Activated CD8-positive, alpha-beta memory T cell treated with anti-CD3 and anti-CD28 coated beads, Interleukin-2, amount 50 U/mL, for 1 hour (primary cell): ENCODE measurements around the gene ASRGL1.
"Not testable (repeated sequence)": the region's sequence is repeated elsewhere in the genome, so short reads cannot be mapped to it uniquely, and the experiment has no call there.

Source experiments
- DNase-seq: peaks from one replicate; pipeline ENCODE4 v3.0.0-alpha.2; 2020; ENCODE audit errors: extremely low read depth

ASRGL1 gene

DNA sequence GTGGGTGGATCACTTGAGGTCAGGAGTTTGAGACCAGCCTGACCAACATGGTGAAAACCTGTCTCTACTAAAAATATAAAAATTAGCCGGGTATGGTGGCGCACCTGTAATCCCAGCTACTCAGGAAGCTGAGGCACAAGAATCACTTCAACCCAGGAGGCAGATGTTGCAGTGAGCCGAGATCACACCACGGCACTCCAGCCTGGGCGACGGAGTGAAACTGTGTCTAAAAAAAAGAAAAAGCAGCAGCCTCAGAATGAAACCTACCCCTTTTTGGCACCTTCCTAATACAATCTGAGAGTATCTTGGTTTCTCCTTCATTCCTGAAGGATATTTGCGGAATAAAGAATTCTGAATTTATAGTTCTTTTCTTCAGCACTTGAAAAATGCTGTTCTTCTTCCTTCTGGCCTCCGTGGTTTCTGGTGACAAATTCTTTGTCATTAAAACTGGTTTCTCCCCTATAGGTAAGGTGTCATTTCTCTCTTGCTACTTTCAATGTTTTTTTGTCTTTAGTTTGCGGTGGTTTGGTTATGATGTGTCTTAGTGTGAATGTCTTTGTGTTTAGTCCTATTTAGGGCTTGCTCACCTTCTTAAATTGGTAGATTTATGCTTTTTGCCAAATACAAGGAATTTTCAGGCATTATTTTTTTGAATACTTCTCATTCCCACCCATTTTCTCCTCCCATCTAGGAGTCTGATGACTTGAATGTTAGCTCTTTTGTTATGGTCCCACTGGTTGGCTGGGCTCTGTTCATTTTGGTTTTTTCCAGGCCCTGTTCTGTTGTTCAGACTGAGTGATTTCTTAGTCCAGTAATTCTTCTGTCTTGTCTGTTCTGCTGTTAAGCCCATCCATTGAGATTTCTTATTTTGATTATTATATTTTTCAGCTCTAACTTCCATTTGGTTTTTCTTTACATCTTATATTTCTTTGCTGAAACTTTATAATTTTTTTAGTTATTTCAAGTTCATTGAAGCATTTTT, 15.4 kb downstream of the ASRGL1 start:
- no peak for DNase-seq

DNA sequence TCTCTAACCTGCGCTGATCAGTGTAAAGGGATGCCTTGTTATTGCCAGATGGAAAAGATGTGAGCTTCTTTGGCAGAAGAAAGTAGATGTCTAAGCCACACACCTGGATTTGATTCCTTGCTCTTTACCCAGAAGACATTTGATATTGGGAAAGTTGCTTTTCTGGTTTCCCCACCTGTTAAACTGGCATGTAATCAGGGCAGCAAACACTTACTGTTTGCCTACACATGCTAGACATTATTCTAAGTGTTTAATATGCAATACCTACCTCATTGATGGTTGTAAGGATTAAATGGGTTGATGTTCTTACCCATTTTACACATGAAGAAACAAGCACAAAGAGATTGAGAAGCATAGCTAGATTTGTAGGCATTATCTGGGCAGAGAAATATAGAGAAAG, 16.6 kb downstream of the ASRGL1 start:
- no peak for DNase-seq

DNA sequence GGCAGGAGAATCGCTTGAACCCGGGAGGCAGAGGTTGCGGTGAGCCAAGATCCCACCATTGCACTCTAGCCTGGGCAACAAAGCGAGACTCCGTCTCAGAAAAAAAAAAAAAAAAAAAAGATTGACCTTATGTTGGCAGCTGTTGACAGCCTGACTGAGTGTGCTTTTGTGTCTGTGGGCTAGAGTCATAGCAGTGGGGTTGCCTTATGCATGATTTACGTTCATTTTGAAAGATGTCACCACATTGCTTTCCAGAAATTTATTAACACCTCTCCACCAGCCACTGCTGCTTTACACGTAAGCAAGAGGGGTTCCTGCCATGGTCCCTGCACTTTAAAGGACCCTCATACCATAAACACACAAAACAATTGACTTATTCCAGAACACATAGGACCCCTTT, 21.0 kb downstream of the ASRGL1 start:
- no peak for DNase-seq

DNA sequence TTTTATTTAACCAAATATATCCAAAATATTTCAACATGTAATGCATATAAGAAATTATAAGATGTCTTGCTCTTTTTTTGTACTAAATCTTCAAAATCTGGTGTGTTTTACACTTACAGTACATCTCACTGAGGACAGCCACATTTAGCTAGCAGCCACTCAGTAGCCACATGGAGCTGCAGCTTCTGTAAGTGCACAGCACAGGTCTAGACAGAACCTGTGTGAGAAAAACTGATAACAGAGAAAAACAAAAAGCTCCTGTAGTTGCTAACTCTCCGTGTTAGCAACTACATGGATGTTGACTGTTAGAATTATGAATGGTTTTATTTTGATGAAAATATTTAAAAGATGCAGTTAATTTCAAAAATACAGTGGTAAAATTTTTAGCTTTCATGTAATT, 22.2 kb downstream of the ASRGL1 start:
- DNase-seq: no peak

DNA sequence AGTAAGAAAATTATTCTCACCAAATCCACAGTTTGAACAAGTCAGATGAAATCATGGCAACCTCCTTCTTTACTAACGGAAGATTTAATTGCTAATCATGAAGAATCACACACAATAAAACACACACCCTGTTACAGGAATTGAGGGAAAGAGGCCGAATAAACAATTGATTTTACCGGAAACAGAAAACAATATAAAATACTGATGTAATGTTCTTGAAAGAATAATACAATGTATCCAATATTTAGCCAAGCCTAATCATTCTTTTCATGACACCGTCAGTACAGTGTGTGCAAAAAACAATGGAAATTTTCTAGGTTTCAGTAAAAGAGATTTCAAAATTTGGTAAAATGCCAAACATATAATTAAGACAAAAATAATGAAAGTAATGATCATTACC, 23.4 kb downstream of the ASRGL1 start:
- no peak for DNase-seq

DNA sequence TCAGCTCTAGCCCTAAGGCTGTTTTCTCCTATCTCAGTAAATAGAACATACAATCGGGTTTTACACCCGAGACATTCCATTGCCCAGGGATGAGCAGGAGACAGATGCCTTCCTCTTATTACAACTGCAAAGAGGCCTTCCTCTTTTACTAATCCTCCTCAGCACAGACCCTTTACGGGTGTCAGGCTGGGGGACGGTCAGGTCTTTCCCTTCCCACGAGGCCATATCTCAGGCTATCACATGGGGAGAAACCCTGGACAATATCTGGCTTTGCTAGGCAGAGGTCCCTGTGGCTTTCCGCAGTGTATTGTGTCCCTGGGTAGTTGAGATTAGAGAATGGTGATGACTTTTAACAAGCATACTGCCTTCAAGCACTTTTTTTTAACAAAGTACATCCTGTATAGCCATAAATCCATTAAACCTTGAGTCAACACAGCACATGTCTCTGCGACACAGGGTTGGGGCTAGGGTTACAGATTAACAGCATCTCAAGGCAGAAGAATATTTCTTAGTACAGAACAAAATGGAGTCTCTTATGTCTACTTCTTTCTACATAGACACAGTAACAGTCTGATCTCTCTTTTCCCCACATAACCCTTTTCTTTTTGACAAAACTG, 31.7 kb downstream of the ASRGL1 start:
- DNase-seq: not testable (repeated sequence)

DNA sequence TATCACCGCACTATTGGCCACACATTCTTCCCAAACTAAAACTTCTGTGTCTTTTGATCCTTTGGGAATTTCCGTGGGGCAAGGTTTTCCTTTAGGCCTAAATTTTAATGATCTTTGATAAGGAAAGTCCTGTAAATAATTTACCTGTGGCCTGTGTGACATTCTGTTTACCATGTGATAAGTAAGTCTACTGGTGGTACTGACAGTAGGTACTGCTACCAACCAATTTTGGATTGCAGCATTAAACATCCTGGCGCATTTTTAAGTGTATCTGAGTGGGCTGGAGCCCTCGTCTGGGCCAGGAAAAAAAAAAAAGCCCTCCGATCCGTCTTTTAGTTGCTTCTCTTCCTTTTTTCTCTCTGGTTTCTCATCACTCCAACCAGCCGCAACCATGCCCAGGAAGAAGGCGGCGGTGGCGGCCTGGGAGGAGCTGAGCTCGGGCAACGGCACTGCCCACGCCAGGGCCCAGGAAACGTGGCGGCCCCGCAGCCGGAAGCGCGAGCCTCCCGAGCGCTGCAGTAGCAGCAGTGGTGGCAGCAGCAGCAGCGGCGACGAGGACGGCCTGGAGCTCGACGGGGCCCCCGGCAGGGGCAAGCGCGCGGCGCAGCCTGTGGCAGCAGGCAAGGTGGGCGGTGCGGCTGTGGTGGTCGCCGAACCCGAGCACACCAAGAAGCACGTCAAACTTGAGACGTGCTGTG, 33.6 kb downstream of the ASRGL1 start:
- no peak for DNase-seq

DNA sequence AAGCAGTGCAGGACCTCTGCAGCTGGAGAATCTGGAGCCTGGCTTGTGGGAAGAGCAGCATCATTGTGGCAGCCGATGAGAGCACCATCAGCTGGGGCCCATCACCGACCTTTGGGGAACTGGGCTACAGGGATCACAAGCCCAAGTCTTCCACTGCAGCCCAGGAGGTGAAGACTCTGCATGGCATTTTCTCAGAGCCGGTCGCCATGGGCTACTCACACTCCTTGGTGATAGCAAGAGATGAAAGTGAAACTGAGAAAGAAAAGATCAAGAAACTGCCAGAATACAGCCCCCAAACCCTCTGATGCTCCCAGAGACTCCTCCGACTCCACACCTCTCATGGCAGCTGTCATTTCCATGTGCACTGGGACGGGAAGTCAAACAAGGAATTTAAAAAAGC, 35.6 kb downstream of the ASRGL1 start:
- DNase-seq: no peak

DNA sequence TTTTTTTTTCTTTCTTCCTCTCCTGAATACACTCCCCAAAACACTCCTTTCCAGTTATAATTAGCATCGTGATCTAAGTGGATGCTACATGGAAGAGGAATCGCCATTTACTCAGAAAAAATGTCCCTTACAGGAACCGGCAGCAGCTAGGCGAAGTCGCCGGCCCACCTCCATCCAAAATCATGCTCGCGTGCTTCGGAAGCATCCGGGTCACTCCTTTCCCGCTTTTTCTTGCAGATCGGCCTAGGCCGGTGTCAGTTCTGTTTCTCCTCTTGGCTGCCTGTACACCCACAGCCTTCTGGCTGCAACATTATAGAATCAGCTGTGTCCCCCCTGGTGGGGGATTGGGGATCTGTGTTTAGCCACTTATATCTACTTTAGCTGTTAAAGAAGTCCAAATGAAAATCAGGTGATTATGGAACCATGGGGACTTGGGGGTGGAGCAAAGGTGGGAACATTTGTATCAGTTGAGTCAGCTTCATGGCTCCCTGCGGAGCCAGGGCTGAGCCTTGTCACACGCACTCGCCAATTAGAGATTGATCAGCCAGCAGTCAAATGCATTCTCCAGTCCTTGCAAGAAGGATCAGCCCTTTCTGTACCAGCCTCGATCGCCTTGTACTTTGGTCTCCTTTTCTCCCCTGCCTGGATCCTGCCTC, 36.3 kb downstream of the ASRGL1 start:
- DNase-seq: no peak

DNA sequence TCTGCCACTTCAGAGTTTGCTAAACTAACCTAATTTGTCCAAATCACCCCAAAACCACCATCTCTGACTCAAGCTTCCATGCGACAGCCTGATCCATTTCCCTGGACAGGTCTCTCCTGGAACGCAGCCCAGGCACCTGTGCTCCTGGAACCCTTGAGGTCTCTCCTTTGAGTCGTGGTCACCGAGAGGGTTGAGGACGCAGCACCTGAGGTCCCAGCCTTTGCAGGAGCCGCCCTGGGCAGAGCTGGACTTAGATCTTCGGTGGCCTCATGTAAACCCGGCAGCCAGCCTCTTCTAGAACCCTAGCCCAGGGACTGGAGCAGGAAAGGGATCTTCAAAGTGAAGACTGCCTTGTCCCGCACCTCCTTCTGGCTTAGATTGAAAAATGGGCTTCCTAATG, 37.6 kb downstream of the ASRGL1 start:
- DNase-seq: no peak

DNA sequence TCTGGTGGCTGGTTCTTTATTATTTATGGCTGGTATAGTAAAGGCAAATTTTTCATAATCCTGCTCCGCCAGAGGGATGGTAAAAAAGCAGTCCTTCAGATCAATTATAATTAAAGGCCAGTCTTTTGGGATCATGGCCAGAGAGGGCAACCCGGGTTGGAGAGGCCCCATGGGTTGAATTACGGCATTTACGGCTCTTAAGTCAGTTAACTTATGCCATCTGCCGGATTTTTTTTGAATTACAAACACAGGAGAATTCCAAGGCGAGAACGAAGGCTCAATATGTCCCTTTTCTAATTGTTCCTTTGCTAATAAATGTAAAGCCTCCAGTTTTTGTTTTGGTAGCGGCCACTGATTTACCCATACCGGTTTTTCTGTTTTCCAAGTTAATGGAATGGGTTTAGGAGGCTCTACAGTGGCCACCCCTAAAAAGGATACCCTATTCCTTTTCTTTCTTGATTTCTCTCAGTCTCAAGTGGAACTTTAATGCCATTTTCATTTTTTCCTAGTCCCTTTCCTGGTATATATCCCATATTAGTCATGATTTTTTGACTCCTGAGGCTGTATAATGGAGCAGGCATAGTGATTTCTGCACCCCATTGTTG, 41.3 kb downstream of the ASRGL1 start:
- DNase-seq: not testable (repeated sequence)

DNA sequence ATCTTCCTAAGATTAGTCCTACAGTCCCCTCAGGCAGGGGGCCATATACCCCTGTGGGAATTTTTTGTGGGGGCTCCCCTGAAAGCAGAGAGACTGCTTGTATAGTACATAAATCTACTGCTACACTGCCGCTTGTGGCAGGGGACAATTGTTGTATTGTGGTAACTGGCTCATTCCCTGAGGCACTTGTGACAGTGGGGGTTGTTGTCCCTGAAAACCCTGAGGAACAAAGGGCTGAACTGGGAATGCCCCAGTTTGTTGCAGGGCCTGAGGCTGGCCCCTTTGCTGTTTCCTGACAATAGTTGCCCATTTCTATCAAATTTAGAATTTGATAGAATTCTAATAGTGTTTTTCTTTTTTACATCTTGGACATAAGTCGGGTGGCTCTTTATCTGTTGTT, 42.3 kb downstream of the ASRGL1 start:
- DNase-seq: not testable (repeated sequence)

DNA sequence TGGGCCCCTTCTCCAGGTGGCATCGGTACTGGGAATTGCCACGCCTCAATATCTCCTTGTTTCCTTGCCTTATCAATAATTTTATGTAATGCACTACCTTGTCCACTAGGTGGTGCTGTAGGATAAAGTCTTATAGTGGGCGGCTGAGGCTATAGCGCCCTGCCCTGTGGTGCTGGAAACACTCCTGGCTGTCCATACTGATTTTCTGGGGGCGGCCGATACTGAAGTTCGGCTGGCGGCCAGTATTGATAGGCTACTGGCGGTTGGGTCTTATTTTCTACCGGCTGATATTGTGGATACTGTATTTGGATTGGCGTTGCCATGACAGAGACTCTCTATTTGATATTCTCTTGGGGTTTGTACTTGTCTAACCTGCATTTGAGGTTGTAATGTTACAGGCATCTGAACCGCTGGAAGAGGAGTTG, 43.6 kb downstream of the ASRGL1 start:
- DNase-seq: peak; percentile 31

DNA sequence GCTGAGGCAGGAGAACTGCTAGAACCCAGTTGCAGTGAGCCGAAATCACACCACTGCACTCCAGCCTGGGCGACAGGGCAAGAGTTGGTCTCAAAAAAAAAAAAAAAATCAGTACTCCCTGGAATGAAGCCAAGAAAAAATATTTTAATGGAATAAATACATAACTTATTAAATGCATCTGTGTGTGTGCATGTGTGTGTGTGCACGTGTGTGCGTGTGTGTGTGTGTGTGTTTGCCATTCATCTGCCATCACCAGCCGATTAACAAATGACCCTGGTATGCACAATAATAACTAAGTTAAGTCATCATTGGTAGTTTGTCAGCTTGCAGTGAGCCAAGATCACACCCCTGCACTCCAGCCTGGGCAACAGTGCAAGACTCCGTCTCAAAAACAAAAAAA, 46.6 kb downstream of the ASRGL1 start:
- DNase-seq: no peak

DNA sequence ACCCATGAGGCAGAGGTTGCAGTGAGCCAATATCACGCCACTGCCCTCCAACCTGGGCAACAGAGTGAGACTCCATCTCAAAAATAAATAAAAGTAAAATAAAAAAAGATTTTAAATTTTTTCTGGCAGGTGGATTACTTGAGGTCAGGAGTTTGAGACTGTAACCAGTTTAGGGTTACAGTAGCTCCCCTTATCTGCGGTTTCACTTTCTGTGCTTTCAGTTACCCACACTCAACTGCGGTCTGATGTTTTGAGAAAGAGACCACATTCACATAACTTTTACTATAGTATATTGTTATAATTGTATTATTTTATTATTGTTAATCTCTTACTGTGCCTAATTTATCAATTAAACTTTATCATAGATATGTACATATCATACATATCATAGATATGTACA, 48.8 kb downstream of the ASRGL1 start:
- DNase-seq: not testable (repeated sequence)

DNA sequence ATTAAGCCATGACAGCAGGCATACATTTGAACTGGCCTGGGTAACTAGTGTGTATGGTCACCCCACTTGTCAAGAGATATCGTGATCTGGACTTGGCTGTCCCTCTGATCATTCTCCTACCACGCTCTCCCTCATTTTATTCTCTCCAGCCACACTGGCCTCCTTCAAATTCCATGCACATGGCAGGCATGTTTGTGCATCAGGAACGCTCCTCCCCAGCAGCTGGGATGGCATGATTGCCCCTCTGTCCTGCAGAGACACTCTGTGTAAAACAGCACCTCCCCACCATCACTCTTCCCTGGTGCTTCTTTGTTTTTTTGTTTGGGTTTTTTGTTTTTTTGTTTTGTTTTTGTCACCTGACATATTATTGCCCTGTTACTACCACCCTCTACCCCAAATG, 50.1 kb downstream of the ASRGL1 start:
- DNase-seq: no peak

DNA sequence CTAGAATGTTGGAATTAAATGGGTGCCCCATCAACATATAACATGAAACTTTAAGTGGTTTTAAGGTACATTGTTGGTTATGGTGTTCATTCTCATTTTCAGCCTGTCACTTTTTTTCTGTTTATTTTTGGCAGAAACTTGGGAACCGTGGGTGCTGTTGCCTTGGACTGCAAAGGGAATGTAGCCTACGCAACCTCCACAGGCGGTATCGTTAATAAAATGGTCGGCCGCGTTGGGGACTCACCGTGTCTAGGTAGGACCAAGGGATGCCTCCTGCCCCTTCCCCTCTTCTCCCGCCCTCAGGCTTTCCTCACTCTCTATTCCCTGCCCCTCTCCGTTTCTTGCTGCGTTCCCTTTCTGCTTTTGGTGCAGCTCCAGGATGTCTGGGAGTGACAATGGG, 51.8 kb downstream of the ASRGL1 start:
- DNase-seq: no peak

DNA sequence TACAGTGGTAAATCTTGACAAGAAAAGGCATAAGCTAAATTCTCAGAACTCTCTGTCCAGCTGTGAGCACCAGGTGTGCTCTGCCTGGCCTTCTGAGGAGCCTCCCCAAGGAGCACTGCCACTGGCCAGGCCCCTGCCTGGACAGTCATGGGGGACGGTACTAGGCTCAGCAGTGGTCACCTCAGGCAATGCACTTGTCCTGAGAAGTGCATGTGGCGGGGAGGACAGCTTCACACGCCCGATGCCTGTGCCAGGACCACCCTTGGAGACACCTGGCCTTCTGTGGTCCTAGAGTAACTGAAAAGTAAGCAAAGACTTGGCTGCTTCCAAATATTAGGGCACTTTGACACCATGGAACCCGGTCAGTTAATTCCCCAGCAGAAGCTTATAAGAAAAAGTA, 53.0 kb downstream of the ASRGL1 start:
- DNase-seq: no peak

DNA sequence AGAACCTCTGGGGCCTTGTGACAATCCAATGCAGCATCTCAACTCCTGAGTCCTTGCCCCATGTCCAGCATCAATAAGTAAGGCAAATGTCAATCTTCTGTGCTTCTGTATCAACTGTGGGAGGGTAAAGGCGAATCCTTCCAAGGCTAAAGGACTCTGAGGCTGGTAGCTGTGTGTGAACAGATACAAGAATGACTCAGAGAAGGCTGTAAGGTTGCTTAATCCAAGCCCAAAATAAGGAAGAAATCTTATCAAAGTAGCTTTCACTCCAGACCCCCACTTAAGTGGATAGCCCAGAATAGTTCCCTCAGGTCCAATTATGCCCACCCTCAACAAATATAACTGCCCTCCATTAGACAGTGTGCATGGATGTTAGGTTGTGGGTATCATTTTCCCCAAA, 53.5 kb downstream of the ASRGL1 start:
- no peak for DNase-seq

DNA sequence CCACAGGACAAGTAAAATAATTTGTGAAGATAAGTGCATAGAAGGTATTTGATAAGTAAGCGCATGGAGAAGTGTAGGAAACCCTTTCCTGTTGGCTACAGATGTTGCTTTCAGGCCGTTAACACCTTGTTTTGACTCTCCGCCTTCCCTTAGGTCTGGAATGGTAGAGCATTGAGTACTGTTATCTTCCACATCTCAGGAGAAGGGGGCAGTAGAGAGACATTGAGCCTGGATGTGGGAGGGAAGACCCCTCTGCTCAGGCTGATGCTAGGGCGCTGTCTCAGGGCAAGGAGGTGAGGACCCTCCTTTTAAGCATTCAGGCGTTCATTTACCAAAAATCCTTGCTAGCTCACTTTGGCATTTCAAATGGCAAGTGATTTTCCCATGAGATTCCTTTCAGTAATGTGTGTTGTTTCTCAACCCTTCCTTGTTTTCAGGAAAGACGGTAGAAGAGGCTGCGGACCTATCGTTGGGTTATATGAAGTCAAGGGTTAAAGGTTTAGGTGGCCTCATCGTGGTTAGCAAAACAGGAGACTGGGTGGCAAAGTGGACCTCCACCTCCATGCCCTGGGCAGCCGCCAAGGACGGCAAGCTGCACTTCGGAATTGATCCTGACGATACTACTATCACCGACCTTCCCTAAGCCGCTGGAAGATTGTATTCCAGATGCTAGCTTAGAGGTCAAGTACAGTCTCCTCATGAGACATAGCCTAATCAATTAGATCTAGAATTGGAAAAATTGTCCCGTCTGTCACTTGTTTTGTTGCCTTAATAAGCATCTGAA, 54.6 kb downstream of the ASRGL1 start:
- no peak for DNase-seq

DNA sequence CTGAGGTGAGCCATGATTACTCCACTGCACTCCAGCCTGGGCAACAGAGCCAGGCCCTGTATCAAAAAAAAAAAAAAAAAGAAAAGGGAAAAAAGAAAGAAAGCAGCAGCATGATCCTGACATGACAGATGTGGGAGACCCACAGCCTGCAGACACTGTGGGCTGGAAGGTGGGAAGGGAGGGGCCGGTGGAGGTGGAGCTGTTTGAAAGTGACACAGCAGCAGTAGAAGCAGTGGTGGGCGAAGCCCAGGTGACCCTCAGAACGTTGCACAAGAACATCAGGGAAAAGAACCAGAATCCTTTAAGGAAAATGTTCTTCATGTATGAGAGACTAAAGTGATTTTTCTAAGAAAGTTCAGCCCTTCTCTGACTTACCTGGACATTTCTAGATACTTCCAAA, 55.3 kb downstream of the ASRGL1 start:
- DNase-seq: no peak
